OCI-LY3 (cell line): Measurements from ENCODE around the gene TXN2.

Experiments
- CTCF ChIP-seq: fragments of 200-600, 300-600 bp; sonication (generic); IDR thresholded peaks from 2 replicates; pipeline ENCODE4 v1.5.1; 2014; ENCODE audit warnings: antibody characterized with exemption, low read length, low read depth
- EZH2phosphoT487 ChIP-seq: fragments of 200-600 bp; shearing (Covaris generic); IDR thresholded peaks from 2 replicates; pipeline ENCODE4 v1.6.1; 2018; ENCODE audit warnings: antibody characterized with exemption, mixed run types, low read depth

DNA sequence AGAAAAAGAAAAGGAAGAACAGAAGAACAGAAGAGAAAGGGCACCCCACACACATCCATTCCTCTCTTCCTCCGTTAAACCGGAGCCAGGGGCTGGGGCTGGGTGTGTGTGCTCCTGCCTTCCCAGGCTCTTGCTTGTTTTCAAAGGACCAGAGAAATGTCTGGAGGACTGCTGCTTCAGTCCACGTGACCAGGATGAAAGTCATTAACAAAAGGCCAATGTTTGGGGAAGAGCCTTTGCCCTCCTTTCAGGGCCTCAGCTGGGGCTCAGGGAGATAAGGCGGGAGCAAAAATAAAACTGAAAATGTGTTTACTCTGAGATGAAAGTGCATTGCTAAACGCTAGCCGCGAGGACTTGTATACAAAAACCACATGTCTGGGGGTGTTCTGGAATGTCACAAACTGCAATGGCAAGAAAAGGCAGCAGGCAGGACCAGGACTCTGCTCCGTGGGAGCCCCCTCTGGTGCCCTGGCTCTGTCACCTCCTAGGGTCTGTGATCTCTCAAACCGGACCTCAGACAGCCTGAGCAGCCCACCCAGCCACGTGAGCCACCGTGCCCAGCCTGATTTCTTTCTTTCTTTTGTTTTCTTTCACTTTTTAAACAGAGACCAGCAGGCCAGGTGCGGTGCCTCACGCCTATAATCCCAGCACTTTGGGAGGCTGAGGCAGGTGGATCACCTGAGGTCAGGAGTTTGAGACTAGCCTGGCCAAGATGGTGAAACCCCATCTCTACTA lies 62.1 kb downstream of the TXN2 start:
- TF ChIP-seq EZH2phosphoT487 (no peak), CTCF (no peak)
